Measurements from ENCODE around the gene NOTCH4.

- TF ChIP-seq POLR2A (IDR thresholded peaks at IDR 0.05; ENCODE audit: low read depth, low read length) = no peak
- TF ChIP-seq TAF1 (IDR thresholded peaks at IDR 0.05; ENCODE audit: borderline replicate concordance, low read depth, low read length) = no peak
- TF ChIP-seq POLR2AphosphoS5 (IDR thresholded peaks at IDR 0.05; ENCODE audit: low read depth, low read length) = no peak
Measured at GRCh38 chr6:32254761-32255198, 30.9 kb upstream of the NOTCH4 start.

All from GM12892 (cell line).